Upper lobe of left lung (tissue), 6 donors: Measurements from ENCODE around the gene PARVG. TPM values are rescaled to one million over a fixed set of nuclear protein-coding genes. Genes with fewer than 3 reads are reported as not detected.

ENCODE experiments used
- ATAC-seq, 2 donors: fragments of 200-7000 bp; cut with Tn5 transposase; one replicate each; pipeline ENCODE4 v1.9.1; 2022; ENCODE audit warnings: mild to moderate bottlenecking in 2 of 2, moderate library complexity in 2 of 2; ENCODE audit not compliant: low FRiP score in 2 of 2
- DNase-seq, 2 donors: peaks; one replicate each; pipeline ENCODE4 v3.0.0-alpha.2; 2019 to 2020
- H3K27ac ChIP-seq, 4 donors: fragments of 200-600 bp; sonication (generic); one replicate each; pipeline ENCODE4 v1.5.1; 2016 to 2019
- H3K27me3 ChIP-seq, 4 donors: fragments of 200-600 bp; sonication (generic); one replicate each; pipeline ENCODE4 v1.5.1; 2017 to 2019
- H3K36me3 ChIP-seq, 4 donors: fragments of 200-600 bp; sonication (generic); one replicate each; pipeline ENCODE4 v1.5.1; 2016 to 2019
- H3K4me1 ChIP-seq, 4 donors: fragments of 200-600 bp; sonication (generic); one replicate each; pipeline ENCODE4 v1.5.1; 2018 to 2019
- H3K4me3 ChIP-seq, 4 donors: fragments of 200-600 bp; sonication (generic); one replicate each; pipeline ENCODE4 v1.5.1; 2017 to 2019; ENCODE audit warnings: mild to moderate bottlenecking in 2 of 4, moderate library complexity in 1 of 4
- H3K9me3 ChIP-seq, 4 donors: fragments of 200-600 bp; sonication (generic); one replicate each; pipeline ENCODE4 v1.5.1; 2018 to 2019
- EP300 ChIP-seq, 4 donors: sonication (generic); formaldehyde crosslinking; IDR thresholded peaks; one replicate each; pipeline ENCODE4 v1.5.1; 2017; ENCODE audit warnings: antibody characterized with exemption in 4 of 4, control low read depth in 2 of 4
- POLR2A ChIP-seq, 4 donors: fragments of 450-650 bp; IDR thresholded peaks; one replicate each; pipeline ENCODE4 v1.5.1; 2016 to 2017; ENCODE audit warnings: antibody characterized with exemption in 4 of 4, mild to moderate bottlenecking in 2 of 4
- POLR2AphosphoS5 ChIP-seq, 2 donors: sonication (generic); formaldehyde crosslinking; IDR thresholded peaks; one replicate each; pipeline ENCODE4 v1.5.1; 2017; ENCODE audit warnings: antibody characterized with exemption in 2 of 2
- WGBS, 2 donors: methylation state at CpG; one replicate each; pipeline ENCODE4 v1.1.5; 2017 to 2018; 5-methylcytosine and 5-hydroxymethylcytosine counted together
- total RNA-seq, 6 donors: library from RNA; depleted of rRNA in 4 of 6; stranded (reverse); fragments of >200 nt in 4 of 6; gene quantifications; one replicate each; pipeline versions ENCODE4 v1.1.0 to v1.2.1, GENCODE V29; 2016 to 2021
- TF ChIP-seq, protein P1 (sequence below), 6 experiments: fragments of 450-650 bp in 4 of 6; fragments of 200-600 bp in 2 of 6; sonication (generic) in 2 of 6; IDR thresholded peaks; one replicate each; pipeline ENCODE4 v1.5.1; 2016 to 2019; ENCODE audit warnings: antibody characterized with exemption in 6 of 6
- donor health status: DM: no; HTN: no; CAD: no; lungs with moderate emphysema.
- donor health status: DM: no; HTN: yes; CAD: no; lungs with severe emphysema.

PARVG gene
- total RNA-seq, 6 donors from 2014 or later = 42.4 to 315 (median 82.4) TPM

- H3K27ac ChIP-seq = no peak overlapping the region
- DNase-seq (no peak), ATAC-seq (no peak)
- no peak overlapping the region for H3K4me3 ChIP-seq
- WGBS, 2 donors = 90 to 94% methylated on average over 3 of the region's 3 CpGs
- peaks cover 0 to 11% (median 1%) of the 10 kb centered on the region in 4 donors for H3K9me3 ChIP-seq
- no peaks in the 10 kb centered on the region for H3K36me3 ChIP-seq
- peaks cover 4 to 12% (median 9%) of the 10 kb centered on the region in 4 donors for H3K4me1 ChIP-seq
- no peaks in the 10 kb centered on the region for H3K27me3 ChIP-seq
- TF ChIP-seq EP300 (IDR thresholded peaks at IDR 0.05) = no peak
Measured at GRCh38 chr22:44214187-44214586, 33.5 kb downstream of the PARVG start.

DNA sequence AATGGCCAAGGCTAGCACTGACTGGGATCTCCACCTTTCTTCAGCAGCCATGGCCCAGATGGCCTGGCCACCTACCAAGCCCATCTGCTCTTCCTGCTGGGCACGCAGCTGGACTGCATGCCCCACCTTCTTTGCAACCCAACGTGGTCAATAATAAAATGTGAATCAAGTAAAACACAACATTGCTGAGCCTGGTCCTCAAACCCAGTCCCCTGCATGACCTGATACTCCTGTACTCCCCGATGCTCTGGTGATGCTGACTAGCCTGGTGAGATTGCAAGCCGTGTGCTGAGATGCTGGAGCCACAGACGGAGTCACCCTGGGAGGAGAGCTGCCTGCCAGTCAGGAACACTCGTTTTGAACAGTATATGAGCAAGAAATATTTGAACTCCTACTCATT lies 34.0 kb downstream of the PARVG start:
- Histone ChIP-seq H3K36me3 (no peaks in the 10 kb centered on the region), H3K9me3 (peaks cover 0 to 6% (median 0%) of the 10 kb centered on the region in 4 donors), H3K27ac (no peak overlapping the region), H3K4me1 (peaks cover 4 to 12% (median 9%) of the 10 kb centered on the region in 4 donors), H3K4me3 (no peak overlapping the region), H3K27me3 (no peaks in the 10 kb centered on the region)
- ATAC-seq (no peak), DNase-seq (no peak)
- WGBS, 2 donors = 71 to 80% methylated on average over 6 of the region's 6 CpGs
- TF ChIP-seq POLR2A (IDR thresholded peaks at IDR 0.05) (no peak), POLR2AphosphoS5 (IDR thresholded peaks at IDR 0.05) (no peak), EP300 (IDR thresholded peaks at IDR 0.05) (no peak)
- TF ChIP-seq, protein P1, sequence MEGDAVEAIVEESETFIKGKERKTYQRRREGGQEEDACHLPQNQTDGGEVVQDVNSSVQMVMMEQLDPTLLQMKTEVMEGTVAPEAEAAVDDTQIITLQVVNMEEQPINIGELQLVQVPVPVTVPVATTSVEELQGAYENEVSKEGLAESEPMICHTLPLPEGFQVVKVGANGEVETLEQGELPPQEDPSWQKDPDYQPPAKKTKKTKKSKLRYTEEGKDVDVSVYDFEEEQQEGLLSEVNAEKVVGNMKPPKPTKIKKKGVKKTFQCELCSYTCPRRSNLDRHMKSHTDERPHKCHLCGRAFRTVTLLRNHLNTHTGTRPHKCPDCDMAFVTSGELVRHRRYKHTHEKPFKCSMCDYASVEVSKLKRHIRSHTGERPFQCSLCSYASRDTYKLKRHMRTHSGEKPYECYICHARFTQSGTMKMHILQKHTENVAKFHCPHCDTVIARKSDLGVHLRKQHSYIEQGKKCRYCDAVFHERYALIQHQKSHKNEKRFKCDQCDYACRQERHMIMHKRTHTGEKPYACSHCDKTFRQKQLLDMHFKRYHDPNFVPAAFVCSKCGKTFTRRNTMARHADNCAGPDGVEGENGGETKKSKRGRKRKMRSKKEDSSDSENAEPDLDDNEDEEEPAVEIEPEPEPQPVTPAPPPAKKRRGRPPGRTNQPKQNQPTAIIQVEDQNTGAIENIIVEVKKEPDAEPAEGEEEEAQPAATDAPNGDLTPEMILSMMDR (IDR thresholded peaks at IDR 0.05) = no peak

DNA sequence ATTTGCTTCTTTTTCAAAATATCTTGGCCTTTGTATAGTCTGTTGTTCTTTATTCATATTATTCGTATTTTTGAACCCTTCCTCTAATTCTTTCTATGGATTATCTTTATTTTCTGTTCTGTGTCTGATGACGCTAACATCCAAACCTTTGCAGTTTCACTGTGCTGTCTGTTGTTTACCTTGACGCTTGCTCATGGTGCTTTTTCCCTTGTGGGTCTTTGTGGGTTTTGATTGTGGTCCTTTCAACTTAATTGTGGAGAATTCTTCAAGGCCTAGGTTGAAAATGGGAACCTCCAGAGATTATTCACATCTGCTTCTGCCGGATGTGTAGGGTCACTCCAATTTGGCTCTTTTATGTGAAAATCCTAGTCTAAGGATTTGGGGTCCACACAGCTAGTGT lies 34.6 kb downstream of the PARVG start:
- H3K9me3 ChIP-seq = peaks cover 0 to 5% (median 0%) of the 10 kb centered on the region in 4 donors
- 91 to 94% methylated on average over 4 of the region's 4 CpGs for WGBS, 2 donors
- no peaks in the 10 kb centered on the region for H3K36me3 ChIP-seq
- H3K27me3 ChIP-seq = no peaks in the 10 kb centered on the region
- H3K4me1 ChIP-seq = peaks cover 4 to 12% (median 9%) of the 10 kb centered on the region in 4 donors
- ATAC-seq (no peak), DNase-seq (no peak)
- H3K4me3 ChIP-seq = no peak overlapping the region
- no peak for TF ChIP-seq POLR2AphosphoS5 (IDR thresholded peaks at IDR 0.05)
- TF ChIP-seq EP300 (IDR thresholded peaks at IDR 0.05) = no peak
- TF ChIP-seq POLR2A (IDR thresholded peaks at IDR 0.05) = no peak
- TF ChIP-seq, protein P1 (IDR thresholded peaks at IDR 0.05) = no peak
- no peak overlapping the region for H3K27ac ChIP-seq

DNA sequence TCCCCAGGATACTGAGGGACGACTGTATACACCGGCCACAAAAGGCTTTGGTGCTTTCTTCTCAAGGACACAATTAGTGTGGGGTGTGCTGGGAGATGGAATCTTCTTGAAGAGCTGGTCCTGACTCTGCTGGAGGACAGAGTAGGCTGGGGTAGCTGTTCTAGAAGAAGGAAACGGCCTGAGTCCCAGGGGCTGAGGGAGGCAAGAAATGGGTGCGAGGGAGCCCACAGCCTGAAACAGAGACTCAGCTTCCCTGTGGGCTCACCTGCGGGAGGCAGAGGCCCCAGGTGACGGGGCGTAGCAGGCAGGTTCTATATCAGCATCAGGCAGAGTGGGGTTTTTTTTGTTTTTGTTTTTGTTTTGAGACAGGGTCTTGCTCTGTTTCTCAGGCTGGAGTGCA lies 36.6 kb downstream of the PARVG start:
- no peak for DNase-seq
- H3K4me1 ChIP-seq = peaks cover under 1 to 4% (median 3%) of the 10 kb centered on the region in 4 donors
- H3K27ac ChIP-seq = no peak overlapping the region
- H3K27me3 ChIP-seq = no peaks in the 10 kb centered on the region
- H3K4me3 ChIP-seq = no peak overlapping the region
- TF ChIP-seq, protein P1 (IDR thresholded peaks at IDR 0.05) = no peak
- no peak for TF ChIP-seq EP300 (IDR thresholded peaks at IDR 0.05)
- TF ChIP-seq POLR2A (IDR thresholded peaks at IDR 0.05) = no peak
- no peak for TF ChIP-seq POLR2AphosphoS5 (IDR thresholded peaks at IDR 0.05)
- H3K9me3 ChIP-seq = peaks cover 0 to 5% (median 0%) of the 10 kb centered on the region in 4 donors
- 83 to 84% methylated on average over 7 of the region's 7 CpGs for WGBS, 2 donors
- ATAC-seq = no peak
- no peaks in the 10 kb centered on the region for H3K36me3 ChIP-seq

DNA sequence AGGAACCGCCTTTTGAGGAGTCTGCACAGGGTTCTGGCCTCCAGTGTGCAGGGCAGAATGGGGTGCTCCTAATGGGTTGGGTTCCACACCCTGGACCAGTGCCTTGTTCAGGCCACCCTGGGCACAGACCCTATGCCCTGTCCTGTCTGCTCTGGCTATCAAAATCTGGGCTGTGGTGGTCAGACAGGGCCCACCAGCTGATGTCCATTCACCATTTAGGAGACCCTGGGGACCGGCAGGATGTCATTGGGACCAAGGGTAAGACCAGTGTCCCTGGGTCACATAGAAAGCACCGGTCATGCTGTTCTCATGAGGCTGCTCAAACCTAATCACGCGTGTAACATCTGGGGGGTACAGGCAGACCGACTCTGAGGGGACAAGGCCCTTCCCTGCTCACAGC lies 37.3 kb downstream of the PARVG start:
- no peak for ATAC-seq

More for the DNA sequence above, 37.3 kb downstream of the PARVG start:
- Histone ChIP-seq H3K9me3 (peaks cover 0 to 5% (median 0%) of the 10 kb centered on the region in 4 donors), H3K4me1 (no peaks in the 10 kb centered on the region), H3K4me3 (no peak overlapping the region), H3K36me3 (no peaks in the 10 kb centered on the region), H3K27ac (no peak overlapping the region), H3K27me3 (no peaks in the 10 kb centered on the region)
- no peak for DNase-seq
- TF ChIP-seq, protein P1 (IDR thresholded peaks at IDR 0.05) = no peak
- TF ChIP-seq POLR2AphosphoS5 (IDR thresholded peaks at IDR 0.05) (no peak), POLR2A (IDR thresholded peaks at IDR 0.05) (no peak), EP300 (IDR thresholded peaks at IDR 0.05) (no peak)
- WGBS, 2 donors = 96 to 100% methylated on average over 1 to 5 of the region's 6 CpGs
